B cell (primary cell): ENCODE measurements around the gene SEMA7A. TPM values are rescaled to one million over a fixed set of nuclear protein-coding genes. Genes with fewer than 3 reads are reported as not detected.
A peak's percentile ranks its signal among the peaks of the same experiment; 100 is the strongest.

ENCODE experiments used
- ATAC-seq: fragments of 200-7000 bp; cut with Tn5 transposase; one replicate; pipeline ENCODE4 v1.10.0; 2021; ENCODE audit warnings: low read depth, mild to moderate bottlenecking, moderate number of reproducible peaks, moderate library complexity
- CTCF ChIA-PET: fragments of 350-600 bp; sonication (Branson Sonifier 250); formaldehyde crosslinking; loops from one replicate; lab custom pipeline; 2021; ENCODE audit warnings: antibody characterized with exemption, inconsistent platforms; lab: Charles Lee
- POLR2A ChIA-PET: fragments of 350-600 bp; sonication (Branson Sonifier 250); formaldehyde crosslinking; loops from one replicate; lab custom pipeline; 2021; ENCODE audit warnings: antibody characterized with exemption; lab: Charles Lee
- DNase-seq: peaks from one replicate; pipeline ENCODE4 v3.0.0; 2013
- H2AFZ ChIP-seq: 2 replicates; pipeline ENCODE4 v1.6.1; 2012; ENCODE audit warnings: mild to moderate bottlenecking, low read depth, low read length; ENCODE audit not compliant: insufficient read depth, poor library complexity, severe bottlenecking
- H3K27ac ChIP-seq, 2 donors: 1 replicate in 1 of 2; 2 replicates in 1 of 2; pipeline ENCODE4 v1.5.1; 2012 to 2013; ENCODE audit warnings: low read length in 2 of 2, mild to moderate bottlenecking in 2 of 2, moderate library complexity in 1 of 2
- H3K27me3 ChIP-seq, 4 experiments: fragments of 200-600 bp in 1 of 4; sonication (generic) in 1 of 4; replicated peaks in 1 of 4; 1 replicate in 2 of 4; 2 replicates in 2 of 4; pipeline versions ENCODE4 v1.6.1 to v1.7.0; 2013 to 2016; ENCODE audit warnings: low read length in 3 of 4, mild to moderate bottlenecking in 2 of 4, mixed read lengths in 1 of 4, moderate library complexity in 1 of 4; ENCODE audit not compliant: insufficient read depth in 4 of 4, control insufficient read depth in 3 of 4; ENCODE audit errors: control extremely low read depth in 1 of 4
- H3K36me3 ChIP-seq, 2 experiments: replicated peaks in 1 of 2; 1 replicate in 1 of 2; 2 replicates in 1 of 2; pipeline versions ENCODE4 v1.6.1 to v1.7.1; 2013; ENCODE audit warnings: low read length in 1 of 2; ENCODE audit not compliant: insufficient read depth in 2 of 2, control insufficient read depth in 1 of 2; ENCODE audit errors: control extremely low read depth in 1 of 2, extremely low read depth in 1 of 2
- H3K4me1 ChIP-seq, 2 donors: fragments of 200-600 bp in 1 of 2; sonication (generic) in 1 of 2; 1 replicate in 1 of 2; 2 replicates in 1 of 2; pipeline versions ENCODE4 v1.5.1 to v1.6.1; 2013 to 2017; ENCODE audit warnings: low read length in 2 of 2; ENCODE audit not compliant: control insufficient read depth in 2 of 2, insufficient read depth in 2 of 2
- H3K4me2 ChIP-seq: replicated peaks from 2 replicates; pipeline ENCODE3; 2012; ENCODE audit warnings: mild to moderate bottlenecking, low read depth, low read length; ENCODE audit not compliant: poor library complexity, severe bottlenecking
- H3K4me3 ChIP-seq, 5 experiments: fragments of 200-600 bp in 1 of 5; sonication (generic) in 1 of 5; 1 replicate in 3 of 5; 2 replicates in 2 of 5; pipeline versions ENCODE4 v1.5.1 to v1.7.0; 2011 to 2016; ENCODE audit warnings: low read length in 4 of 5, mild to moderate bottlenecking in 4 of 5, low read depth in 2 of 5, control low read depth in 1 of 5, moderate library complexity in 1 of 5; ENCODE audit not compliant: insufficient read depth in 1 of 5; ENCODE audit errors: control extremely low read depth in 1 of 5, extremely low read depth in 1 of 5
- H3K79me2 ChIP-seq: fragments of 200-600 bp; sonication (generic); one replicate; pipeline ENCODE4 v1.6.0; 2016; ENCODE audit warnings: low read length; ENCODE audit not compliant: control insufficient read depth, insufficient read depth
- H3K9ac ChIP-seq: fragments of 200-600 bp; sonication (generic); 2 replicates; pipeline ENCODE4 v1.6.1; 2017; ENCODE audit warnings: mild to moderate bottlenecking, low read length, moderate library complexity
- H3K9me3 ChIP-seq, 3 donors: one replicate each; pipeline versions ENCODE4 v1.6.1 to v1.7.1; 2013; ENCODE audit warnings: low read length in 2 of 3; ENCODE audit not compliant: control insufficient read depth in 2 of 3, insufficient read depth in 1 of 3; ENCODE audit errors: control extremely low read depth in 1 of 3
- H4K20me1 ChIP-seq: 2 replicates; pipeline ENCODE4 v1.6.0; 2012; ENCODE audit warnings: mild to moderate bottlenecking, low read length; ENCODE audit not compliant: insufficient read depth, control insufficient read depth, poor library complexity, severe bottlenecking
- H3K27ac Mint-ChIP-seq: one replicate; pipeline ENCODE4 v1.8.0; 2021; ENCODE audit warnings: mixed read lengths
- H3K27me3 Mint-ChIP-seq: one replicate; pipeline ENCODE4 v1.8.0; 2021; ENCODE audit warnings: mixed read lengths
- H3K4me1 Mint-ChIP-seq: one replicate; pipeline ENCODE4 v1.8.0; 2021; ENCODE audit warnings: mixed read lengths
- H3K4me3 Mint-ChIP-seq: one replicate; pipeline ENCODE4 v1.8.0; 2021; ENCODE audit warnings: mixed read lengths
- H3K9me3 Mint-ChIP-seq: one replicate; pipeline ENCODE4 v1.8.0; 2022; ENCODE audit warnings: mixed read lengths; ENCODE audit not compliant: insufficient read depth
- CTCF ChIP-seq: fragments of 200-600 bp; IDR thresholded peaks from one replicate; pipeline ENCODE4 v1.8.0; 2022; ENCODE audit warnings: antibody characterized with exemption, mild to moderate bottlenecking
- EZH2 ChIP-seq: IDR thresholded peaks from 2 replicates; pipeline ENCODE4 v1.6.1; 2012; ENCODE audit warnings: borderline replicate concordance, low read depth, mild to moderate bottlenecking, moderate library complexity, low read length; ENCODE audit not compliant: insufficient read depth, poor library complexity, severe bottlenecking
- whole genome bisulfite sequencing: methylation state at CpG from one replicate; pipeline ENCODE4 v1.1.5; 2013; ENCODE audit warnings: missing lambda C conversion rate; ENCODE audit not compliant: insufficient coverage; 5-methylcytosine and 5-hydroxymethylcytosine counted together
- intact Hi-C: fragments of 100-400 bp; cut with micrococcal nuclease; formaldehyde crosslinking; loops from one replicate; pipeline ENCODE4 v1.10.0; 2022
- polyA plus RNA-seq: library from polyadenylated mRNA; depleted of rRNA; stranded (reverse); fragments of >200 nt; gene quantifications from 2 replicates; pipeline ENCODE4 v1.2.3, GENCODE V29; 2012
- total RNA-seq, 2 donors: library from RNA; stranded (reverse); fragments of 120-200 nt in 1 of 2; gene quantifications; 1 replicate in 1 of 2; 2 replicates in 1 of 2; pipeline versions ENCODE4 v1.2.3 to v1.2.4, GENCODE V29; 2013 to 2022

The SEMA7A gene
- total and polyA plus RNA-seq, 2 donors (not counting 1 experiment from before 2014, with no cell fraction given): 42.0 to 44.2 TPM

GRCh38 chr15:74409225-74409624 lies 24.5 kb downstream of the SEMA7A start:
- Mint-ChIP-seq H3K27ac (no peak overlapping the region), H3K27me3 (no peaks in the 10 kb centered on the region), H3K9me3 (no peaks in the 10 kb centered on the region), H3K4me3 (no peak overlapping the region), H3K4me1 (peaks cover 42% of the 10 kb centered on the region)
- H3K4me1 ChIP-seq: peaks cover 17 to 38% of the 10 kb centered on the region in 2 donors
- H3K27me3 ChIP-seq: no peaks in the 10 kb centered on the region
- no peak overlapping the region for H3K4me3 ChIP-seq
- 98% methylated on average over 4 of the region's 7 CpGs for WGBS
- no peak overlapping the region for H2AFZ ChIP-seq
- peaks cover 0 to 44% of the 10 kb centered on the region in 2 experiments for H3K36me3 ChIP-seq
- no peak overlapping the region for H3K27ac ChIP-seq
- no peak for ATAC-seq
- H4K20me1 ChIP-seq: peaks cover 7% of the 10 kb centered on the region
- no peak for DNase-seq
- H3K4me2 ChIP-seq: no peak overlapping the region
- H3K9me3 ChIP-seq: no peaks in the 10 kb centered on the region
- CTCF ChIA-PET: interaction anchor here (1.3 to 1.5 kb wide), 3 partner anchors 25 to 30 kb away, joined by 3 to 5 read pairs (median 5); no protein-coding TSS in a partner anchor
- intact Hi-C loops: no loop called here
- TF ChIP-seq EZH2 (no peak), CTCF (no peak)
- peaks cover 5% of the 10 kb centered on the region for H3K79me2 ChIP-seq
- POLR2A ChIA-PET: interaction anchor here (0.7 kb wide), 1 partner anchor 25 kb away, joined by 9 read pairs; no protein-coding TSS in a partner anchor
- H3K9ac ChIP-seq: no peak overlapping the region

- intact Hi-C loops: no loop called here
- H3K4me1 Mint-ChIP-seq: peaks cover 46% of the 10 kb centered on the region
These were observed 24.9 kb downstream of the SEMA7A start for GRCh38 chr15:74408815-74409214.

More at GRCh38 chr15:74408815-74409214, 24.9 kb downstream of the SEMA7A start:
- no peak for DNase-seq
- POLR2A ChIA-PET: no interaction called here
- Histone ChIP-seq H3K9me3 (no peaks in the 10 kb centered on the region), H3K27me3 (no peaks in the 10 kb centered on the region), H2AFZ (no peak overlapping the region), H3K4me1 (peaks cover 22 to 42% of the 10 kb centered on the region in 2 donors), H3K27ac (no peak overlapping the region), H3K36me3 (peaks cover 0 to 40% of the 10 kb centered on the region in 2 experiments), H3K79me2 (peaks cover under 1% of the 10 kb centered on the region), H3K4me2 (no peak overlapping the region), H4K20me1 (peaks cover 7% of the 10 kb centered on the region), H3K9ac (no peak overlapping the region), H3K4me3 (no peak overlapping the region)
- WGBS: no CpG with 5 or more reads among the region's 7 CpGs
- CTCF ChIA-PET: interaction anchor here (1.3 to 1.5 kb wide), 3 partner anchors 24 to 30 kb away, joined by 3 to 5 read pairs (median 5); no protein-coding TSS in a partner anchor
- H3K27me3 Mint-ChIP-seq: no peaks in the 10 kb centered on the region
- H3K4me3 Mint-ChIP-seq: no peak overlapping the region
- TF ChIP-seq EZH2: no peak
- TF ChIP-seq CTCF: no peak
- no peak for ATAC-seq
- H3K9me3 Mint-ChIP-seq: no peaks in the 10 kb centered on the region
- H3K27ac Mint-ChIP-seq: peak overlapping the region; percentile 73
